K562 (cell line): ENCODE data around the gene TRAF3IP1. TPM values are rescaled to one million over a fixed set of nuclear protein-coding genes. Genes with fewer than 3 reads are reported as not detected.
A peak's percentile ranks its signal among the peaks of the same experiment; 100 is the strongest.

Experiments
- CBX3 ChIP-seq, 2 experiments: IDR thresholded peaks; 1 replicate in 1 of 2; 2 replicates in 1 of 2; pipeline ENCODE4 v1.6.1; 2012; ENCODE audit warnings: inconsistent platforms in 2 of 2, low read length in 2 of 2, borderline replicate concordance in 1 of 2, control low read depth in 1 of 2
- CHCHD3 ChIP-seq: fragments of 250-450 bp; sonication (Bioruptor Pico); IDR thresholded peaks from 2 replicates; pipeline ENCODE4 v2.1.2; 2022; ENCODE audit warnings: mild to moderate bottlenecking
- COPS2 ChIP-seq: fragments of 450-650 bp; conservative IDR thresholded peaks from 2 replicates; pipeline ENCODE4 v1.6.1; 2016; ENCODE audit warnings: mild to moderate bottlenecking, moderate library complexity
- CUX1 ChIP-seq: fragments of 200-800 bp; sonication (Bioruptor generic); IDR thresholded peaks from 2 replicates; pipeline ENCODE4 v1.6.1; 2016; ENCODE audit warnings: missing genetic modification characterization, missing compliant biosample characterization
- FOXJ2 ChIP-seq: fragments of 200-800 bp; sonication (Bioruptor generic); IDR thresholded peaks from 2 replicates; pipeline ENCODE4 v1.6.1; 2016; ENCODE audit warnings: missing genetic modification characterization, missing compliant biosample characterization
- HBP1 ChIP-seq: fragments of 450-650 bp; formaldehyde crosslinking; IDR thresholded peaks from 2 replicates; pipeline ENCODE4 v1.4.0; 2022; ENCODE audit warnings: missing genetic modification characterization
- HNRNPH1 ChIP-seq: fragments of 200-400 bp; formaldehyde crosslinking; optimal IDR thresholded peaks from 2 replicates; pipeline ENCODE3; 2017; ENCODE audit warnings: low read depth, mild to moderate bottlenecking, low read length, moderate library complexity
- KAT8 ChIP-seq: fragments of 450-650 bp; IDR thresholded peaks from 2 replicates; pipeline ENCODE4 v1.6.1; 2016; ENCODE audit warnings: low read depth, mild to moderate bottlenecking
- KDM2B ChIP-seq: fragments of 250-450 bp; sonication (Bioruptor Pico); IDR thresholded peaks from 2 replicates; pipeline ENCODE4 v1.8.0; 2021; ENCODE audit warnings: mild to moderate bottlenecking, moderate library complexity
- MEF2D ChIP-seq: conservative IDR thresholded peaks from 2 replicates; pipeline ENCODE4 v1.6.1; 2016; ENCODE audit warnings: low read depth, missing genetic modification characterization, missing compliant biosample characterization
- PHF20 ChIP-seq: fragments of 450-650 bp; IDR thresholded peaks from 2 replicates; pipeline ENCODE4 v1.6.1; 2018; ENCODE audit not compliant: partially characterized antibody
- SETDB1 ChIP-seq: IDR thresholded peaks from one replicate; pipeline ENCODE4 v1.6.1; 2012; ENCODE audit warnings: low read length, control low read depth, inconsistent platforms
- SMARCE1 ChIP-seq: fragments of 450-650 bp; IDR thresholded peaks from 2 replicates; pipeline ENCODE4 v1.7.1; 2016; ENCODE audit warnings: mild to moderate bottlenecking
- TCF15 ChIP-seq: fragments of 250-450 bp; sonication (Bioruptor Pico); IDR thresholded peaks from 2 replicates; pipeline ENCODE4 v1.8.0; 2022; ENCODE audit warnings: moderate library complexity, mild to moderate bottlenecking, inconsistent platforms
- TRIM25 ChIP-seq: fragments of 450-650 bp; IDR thresholded peaks from 2 replicates; pipeline ENCODE4 v1.7.0; 2016; ENCODE audit warnings: borderline replicate concordance
- VEZF1 ChIP-seq: fragments of 200-800 bp; sonication (Bioruptor generic); IDR thresholded peaks from 2 replicates; pipeline ENCODE4 v1.6.1; 2017; ENCODE audit warnings: missing genetic modification characterization, missing compliant biosample characterization
- ZNF212 ChIP-seq: fragments of 450-650 bp; formaldehyde crosslinking; IDR thresholded peaks from 2 replicates; pipeline ENCODE4 v1.4.0; 2020; ENCODE audit warnings: mild to moderate bottlenecking
- ZNF316 ChIP-seq: fragments of 450-650 bp; IDR thresholded peaks from 2 replicates; pipeline ENCODE4 v1.6.1; 2016
- ZNF354B ChIP-seq: fragments of 250-450 bp; sonication (Bioruptor Pico); IDR thresholded peaks from 2 replicates; pipeline ENCODE4 v1.4.0; 2020
- ZNF41 ChIP-seq: fragments of 250-450 bp; sonication (Bioruptor Pico); conservative IDR thresholded peaks from 2 replicates; pipeline ENCODE4 v1.4.0; 2020; ENCODE audit warnings: mild to moderate bottlenecking
- polyA plus RNA-seq, 8 experiments: library from polyadenylated mRNA; depleted of rRNA in 4 of 8; stranded (reverse) in 5 of 8; unstranded in 3 of 8; fragments of >200 nt; fragmentation: Nextera tagmentation in 2 of 8; fragmentation: Illumina TruSeq in 1 of 8; extraction: Ambion mirVana in 2 of 8; extraction: Trizol in 1 of 8; gene quantifications; 2 replicates each; pipeline versions ENCODE4 v1.2.1 to v1.2.3, GENCODE V29; 2011 to 2014; ENCODE audit warnings: inconsistent platforms in 1 of 8, missing spikeins in 1 of 8
- total RNA-seq, 7 experiments: library from RNA; depleted of rRNA in 6 of 7; stranded (reverse); fragments of >200 nt in 6 of 7; fragmentation: Illumina TruSeq in 2 of 7; extraction: Trizol in 2 of 7; gene quantifications; 2 replicates each; pipeline versions ENCODE4 v1.2.1 to v1.2.3, GENCODE V29; 2011 to 2021; ENCODE audit warnings: low replicate concordance in 1 of 7

Gene TRAF3IP1
- total and polyA plus RNA-seq, 9 of the 15 experiments (the other 6 are each of a cell fraction or from before 2014, with no cell fraction given): 1.3 to 7.4 (median 3.4) TPM

- no peak for TF ChIP-seq KDM2B (CRISPR knock-in tag)
- TF ChIP-seq CHCHD3 (CRISPR knock-in tag): no peak
- TF ChIP-seq SETDB1: no peak
- TF ChIP-seq TCF15: no peak
- TF ChIP-seq HNRNPH1: no peak
- TF ChIP-seq CBX3 (IDR thresholded peaks at IDR 0.05; ENCODE audit: borderline replicate concordance in 1 of 2, low read length in 2 of 2): 0 out of 3 replicates have a peak, but pooled peaks of 1 of the 2 experiments have one; percentile 25
- TF ChIP-seq CUX1 (CRISPR knock-in tag): no peak
- TF ChIP-seq TRIM25: no peak
- TF ChIP-seq ZNF316: no peak
- no peak for TF ChIP-seq PHF20
- peak; percentile 69 for TF ChIP-seq VEZF1
- TF ChIP-seq FOXJ2 (tag): no peak
- TF ChIP-seq MEF2D: no peak
- no peak for TF ChIP-seq COPS2
- no peak for TF ChIP-seq HBP1
- TF ChIP-seq ZNF212 (CRISPR knock-in tag): no peak
- no peak for TF ChIP-seq KAT8
- peak; percentile 71 for TF ChIP-seq SMARCE1
- no peak for TF ChIP-seq ZNF354B (CRISPR knock-in tag)
- TF ChIP-seq ZNF41 (CRISPR knock-in tag): no peak
These were observed 102.0 kb downstream of the TRAF3IP1 start (continued) for GRCh38 chr2:238422285-238422684.
